ENCODE results near the gene TPSG1. TPM values are rescaled to one million over a fixed set of nuclear protein-coding genes. Genes with fewer than 3 reads are reported as not detected.
"Not testable (repeated sequence)": the region's sequence is repeated elsewhere in the genome, so short reads cannot be mapped to it uniquely, and the experiment has no call there.

TPSG1 gene
- total and polyA plus RNA-seq, 7 donors, result 1.4 to 73.9 (median 40.7) TPM; not detected in 3

- WGBS, 2 donors, result 68 to 85% methylated on average over 9 of the region's 9 CpGs
- Histone ChIP-seq H3K4me1 (no peaks in the 10 kb centered on the region), H3K9me3 (no peaks in the 10 kb centered on the region), H3K27me3 (no peaks in the 10 kb centered on the region), H3K36me3 (no peaks in the 10 kb centered on the region), H3K4me3 (no peak overlapping the region), H3K27ac (no peak overlapping the region)
- intact Hi-C loops (cut with DNase I), result no loop called here
- DNase-seq, result peak; percentile 3
- TF ChIP-seq POLR2AphosphoS5 (IDR thresholded peaks at IDR 0.05) (no peak), CTCF (IDR thresholded peaks at IDR 0.05) (no peak), POLR2A (IDR thresholded peaks at IDR 0.05) (no peak), EP300 (IDR thresholded peaks at IDR 0.05) (no peak)
Observed at GRCh38 chr16:1237990-1238389, 12.9 kb upstream of the TPSG1 start.

- H3K4me3 ChIP-seq; DNase-seq; H3K27me3 ChIP-seq; H3K36me3 ChIP-seq; H3K27ac ChIP-seq; H3K4me1 ChIP-seq; H3K9me3 ChIP-seq; intact Hi-C loops (cut with DNase I): not testable (repeated sequence)
- no CpG with 5 or more reads among the region's 29 CpGs for WGBS, 2 donors
Observed at GRCh38 chr16:1236659-1237058, 11.6 kb upstream of the TPSG1 start.

- WGBS, 2 donors, result no CpG with 5 or more reads among the region's 47 CpGs
- H3K27me3 ChIP-seq; H3K36me3 ChIP-seq; H3K4me3 ChIP-seq; H3K4me1 ChIP-seq; DNase-seq; intact Hi-C loops (cut with DNase I); H3K27ac ChIP-seq; H3K9me3 ChIP-seq: not testable (repeated sequence)
Observed at GRCh38 chr16:1232049-1232748, 7.1 kb upstream of the TPSG1 start.

GRCh38 chr16:1231301-1231700 lies 6.2 kb upstream of the TPSG1 start:
- H3K4me1 ChIP-seq; H3K9me3 ChIP-seq; H3K4me3 ChIP-seq; H3K27me3 ChIP-seq; H3K27ac ChIP-seq; H3K36me3 ChIP-seq; intact Hi-C loops (cut with DNase I): not testable (repeated sequence)
- peak; percentile 39 for DNase-seq
- WGBS, 2 donors, result 78 to 86% methylated on average over 7 of the region's 7 CpGs

GRCh38 chr16:1230471-1231212 lies 5.6 kb upstream of the TPSG1 start:
- H3K27me3 ChIP-seq; intact Hi-C loops (cut with DNase I); H3K36me3 ChIP-seq; H3K27ac ChIP-seq; H3K9me3 ChIP-seq; H3K4me3 ChIP-seq: not testable (repeated sequence)
- H3K4me1 ChIP-seq, result peaks cover 0 to 11% (median 7%) of the 10 kb centered on the region in 4 donors
- 80 to 87% methylated on average over 17 of the region's 17 CpGs for WGBS, 2 donors
- TF ChIP-seq POLR2AphosphoS5 (IDR thresholded peaks at IDR 0.05), result peak in 1 of 4 donors; percentile 8
- peak; percentile 55 for DNase-seq

- intact Hi-C loops (cut with DNase I); H3K4me3 ChIP-seq; H3K27me3 ChIP-seq; H3K36me3 ChIP-seq; H3K27ac ChIP-seq; H3K9me3 ChIP-seq; DNase-seq: not testable (repeated sequence)
- WGBS, 2 donors, result 76% methylated on average over 4 to 5 of the region's 11 CpGs
- peaks cover 0 to 17% (median 11%) of the 10 kb centered on the region in 4 donors for H3K4me1 ChIP-seq
Observed at GRCh38 chr16:1230084-1230470, 5.0 kb upstream of the TPSG1 start, which contains the start of gene TPSB2. Gene TPSB2, minus strand, starts transcription at chr16:1230184. Its CDS starts 233 bp downstream, at chr16:1229951.

GRCh38 chr16:1229476-1229875 lies 4.4 kb upstream of the TPSG1 start:
- WGBS, 2 donors, result 88% methylated on average over 10 to 12 of the region's 13 CpGs
- intact Hi-C loops (cut with DNase I); H3K4me3 ChIP-seq; H3K36me3 ChIP-seq; H3K27me3 ChIP-seq; H3K9me3 ChIP-seq; H3K27ac ChIP-seq: not testable (repeated sequence)
- DNase-seq, result peak; percentile 14
- H3K4me1 ChIP-seq, result peaks cover 0 to 19% (median 14%) of the 10 kb centered on the region in 4 donors

GRCh38 chr16:1228227-1228626 lies 3.2 kb upstream of the TPSG1 start:
- intact Hi-C loops (cut with DNase I); H3K27me3 ChIP-seq; H3K27ac ChIP-seq; H3K4me3 ChIP-seq; H3K36me3 ChIP-seq; H3K9me3 ChIP-seq: not testable (repeated sequence)
- DNase-seq, result peak; percentile 64
- WGBS, 2 donors, result 75 to 76% methylated on average over 7 of the region's 7 CpGs
- peak in 1 of 4 donors; percentile 32 for TF ChIP-seq POLR2AphosphoS5 (IDR thresholded peaks at IDR 0.05)
- peaks cover 0 to 19% (median 15%) of the 10 kb centered on the region in 4 donors for H3K4me1 ChIP-seq
